Astrocyte (in vitro differentiated cells and primary cell): ENCODE results near the gene MAGI3. TPM values are rescaled to one million over a fixed set of nuclear protein-coding genes. Genes with fewer than 3 reads are reported as not detected.

ENCODE experiments used
- DNase-seq: peaks from one replicate; pipeline ENCODE4 v3.0.0-alpha.2; 2010; ENCODE audit warnings: low read depth
- FAIRE-seq: peaks from 2 replicates; lab custom pipeline; 2011; peaks lifted over from hg19 to GRCh38; lab: Jason Lieb, UNC
- H2AFZ ChIP-seq: 2 replicates; pipeline ENCODE4 v1.6.0; 2012; ENCODE audit warnings: low read depth, low read length, inconsistent platforms
- H3K27ac ChIP-seq: 2 replicates; pipeline ENCODE4 v1.5.1; 2011; ENCODE audit warnings: low read depth, low read length, inconsistent platforms
- H3K27me3 ChIP-seq: 2 replicates; pipeline ENCODE4 v1.6.0; 2011; ENCODE audit warnings: low read length, inconsistent platforms; ENCODE audit not compliant: insufficient read depth
- H3K36me3 ChIP-seq: 2 replicates; pipeline ENCODE4 v1.5.1; 2011; ENCODE audit warnings: low read length, inconsistent platforms; ENCODE audit not compliant: insufficient read depth
- H3K4me1 ChIP-seq: 2 replicates; pipeline ENCODE4 v1.5.1; 2011; ENCODE audit warnings: low read length, inconsistent platforms; ENCODE audit not compliant: insufficient read depth
- H3K4me2 ChIP-seq: 2 replicates; pipeline ENCODE4 v1.6.0; 2012; ENCODE audit warnings: low read length, inconsistent platforms
- H3K4me3 ChIP-seq: 2 replicates; pipeline ENCODE4 v1.5.1; 2011; ENCODE audit warnings: low read depth, mild to moderate bottlenecking, low read length, inconsistent platforms; ENCODE audit not compliant: insufficient read depth
- H3K79me2 ChIP-seq: 2 replicates; pipeline ENCODE4 v1.6.0; 2012; ENCODE audit warnings: mild to moderate bottlenecking, low read length, inconsistent platforms; ENCODE audit not compliant: insufficient read depth
- H3K9ac ChIP-seq: 2 replicates; pipeline ENCODE4 v1.6.0; 2012; ENCODE audit warnings: mild to moderate bottlenecking, low read length, inconsistent platforms
- H3K9me3 ChIP-seq: 2 replicates; pipeline ENCODE4 v1.5.1; 2012; ENCODE audit warnings: low read depth, mild to moderate bottlenecking, low read length, inconsistent platforms; ENCODE audit not compliant: insufficient read depth
- H4K20me1 ChIP-seq: 2 replicates; pipeline ENCODE4 v1.6.0; 2012; ENCODE audit warnings: low read length, inconsistent platforms; ENCODE audit not compliant: insufficient read depth
- H3K27ac Mint-ChIP-seq: one replicate; pipeline ENCODE4 v1.8.0; 2021; ENCODE audit warnings: mild to moderate bottlenecking, mixed read lengths; ENCODE audit not compliant: unreplicated experiment
- H3K27me3 Mint-ChIP-seq: one replicate; pipeline ENCODE4 v1.8.0; 2021; ENCODE audit warnings: low read depth, mixed read lengths; ENCODE audit not compliant: unreplicated experiment
- H3K36me3 Mint-ChIP-seq: one replicate; pipeline ENCODE4 v1.8.0; 2021; ENCODE audit warnings: low read depth, mixed read lengths; ENCODE audit not compliant: unreplicated experiment
- H3K4me1 Mint-ChIP-seq: one replicate; pipeline ENCODE4 v1.8.0; 2021; ENCODE audit warnings: low read depth, mixed read lengths; ENCODE audit not compliant: unreplicated experiment
- H3K4me3 Mint-ChIP-seq: one replicate; pipeline ENCODE4 v1.8.0; 2021; ENCODE audit warnings: mild to moderate bottlenecking, moderate library complexity, mixed read lengths; ENCODE audit not compliant: unreplicated experiment
- H3K9me3 Mint-ChIP-seq: one replicate; pipeline ENCODE4 v1.8.0; 2021; ENCODE audit warnings: mild to moderate bottlenecking, mixed read lengths; ENCODE audit not compliant: unreplicated experiment
- EZH2 ChIP-seq: IDR thresholded peaks from 2 replicates; pipeline ENCODE4 v1.6.1; 2012; ENCODE audit warnings: mild to moderate bottlenecking, low read length, inconsistent platforms; ENCODE audit not compliant: insufficient read depth
- total RNA-seq: library from RNA; stranded (reverse); gene quantifications from 2 replicates; pipeline ENCODE4 v1.2.1, GENCODE V29; 2021
- TF ChIP-seq, protein P1 (sequence below): IDR thresholded peaks from 2 replicates; pipeline ENCODE4 v1.5.1; 2011; ENCODE audit warnings: low read depth, mild to moderate bottlenecking, inconsistent platforms, low read length, moderate library complexity; ENCODE audit not compliant: insufficient read depth

The MAGI3 gene
- total RNA-seq, 1 donor from 2014 or later = 16.5 TPM

DNA sequence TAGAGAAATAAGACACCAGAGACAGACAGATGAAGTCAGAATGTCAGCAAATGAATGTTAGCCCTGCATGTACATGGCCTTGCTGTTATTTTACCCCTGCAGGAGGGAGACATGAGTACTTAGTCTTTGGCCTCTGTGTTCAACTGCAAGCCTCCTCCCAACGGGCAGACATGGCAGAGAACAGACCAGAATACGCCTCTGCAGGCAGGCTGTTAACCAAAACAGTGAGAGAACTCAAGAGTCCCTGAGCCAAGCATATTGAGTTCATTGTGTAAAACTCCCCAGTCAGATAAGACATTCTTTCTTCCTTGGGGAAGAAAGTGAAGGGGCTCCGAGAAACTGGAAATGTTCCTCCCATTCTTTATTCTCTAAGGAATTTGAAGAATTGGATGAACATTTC is 218.1 kb downstream of the MAGI3 start:
- H3K4me3 ChIP-seq = no peak overlapping the region
- DNase-seq (no peak), FAIRE-seq (no peak)
- H3K4me1 ChIP-seq = no peaks in the 10 kb centered on the region
- no peak overlapping the region for H3K27ac ChIP-seq
- H3K27ac Mint-ChIP-seq = no peak overlapping the region
- no peak overlapping the region for H3K9ac ChIP-seq
- H3K4me3 Mint-ChIP-seq = no peak overlapping the region
- no peaks in the 10 kb centered on the region for H3K27me3 ChIP-seq
- H3K9me3 Mint-ChIP-seq = no peaks in the 10 kb centered on the region
- H3K9me3 ChIP-seq = no peaks in the 10 kb centered on the region
- peaks cover 11% of the 10 kb centered on the region for H3K36me3 Mint-ChIP-seq
- H4K20me1 ChIP-seq = no peaks in the 10 kb centered on the region
- H3K79me2 ChIP-seq = no peaks in the 10 kb centered on the region
- TF ChIP-seq EZH2 = no peak
- TF ChIP-seq, protein P1, sequence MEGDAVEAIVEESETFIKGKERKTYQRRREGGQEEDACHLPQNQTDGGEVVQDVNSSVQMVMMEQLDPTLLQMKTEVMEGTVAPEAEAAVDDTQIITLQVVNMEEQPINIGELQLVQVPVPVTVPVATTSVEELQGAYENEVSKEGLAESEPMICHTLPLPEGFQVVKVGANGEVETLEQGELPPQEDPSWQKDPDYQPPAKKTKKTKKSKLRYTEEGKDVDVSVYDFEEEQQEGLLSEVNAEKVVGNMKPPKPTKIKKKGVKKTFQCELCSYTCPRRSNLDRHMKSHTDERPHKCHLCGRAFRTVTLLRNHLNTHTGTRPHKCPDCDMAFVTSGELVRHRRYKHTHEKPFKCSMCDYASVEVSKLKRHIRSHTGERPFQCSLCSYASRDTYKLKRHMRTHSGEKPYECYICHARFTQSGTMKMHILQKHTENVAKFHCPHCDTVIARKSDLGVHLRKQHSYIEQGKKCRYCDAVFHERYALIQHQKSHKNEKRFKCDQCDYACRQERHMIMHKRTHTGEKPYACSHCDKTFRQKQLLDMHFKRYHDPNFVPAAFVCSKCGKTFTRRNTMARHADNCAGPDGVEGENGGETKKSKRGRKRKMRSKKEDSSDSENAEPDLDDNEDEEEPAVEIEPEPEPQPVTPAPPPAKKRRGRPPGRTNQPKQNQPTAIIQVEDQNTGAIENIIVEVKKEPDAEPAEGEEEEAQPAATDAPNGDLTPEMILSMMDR = no peak
- H3K27me3 Mint-ChIP-seq = no peaks in the 10 kb centered on the region
- H3K4me2 ChIP-seq = no peak overlapping the region
- H3K36me3 ChIP-seq = no peaks in the 10 kb centered on the region
- peaks cover 11% of the 10 kb centered on the region for H3K4me1 Mint-ChIP-seq
- H2AFZ ChIP-seq = no peak overlapping the region

DNA sequence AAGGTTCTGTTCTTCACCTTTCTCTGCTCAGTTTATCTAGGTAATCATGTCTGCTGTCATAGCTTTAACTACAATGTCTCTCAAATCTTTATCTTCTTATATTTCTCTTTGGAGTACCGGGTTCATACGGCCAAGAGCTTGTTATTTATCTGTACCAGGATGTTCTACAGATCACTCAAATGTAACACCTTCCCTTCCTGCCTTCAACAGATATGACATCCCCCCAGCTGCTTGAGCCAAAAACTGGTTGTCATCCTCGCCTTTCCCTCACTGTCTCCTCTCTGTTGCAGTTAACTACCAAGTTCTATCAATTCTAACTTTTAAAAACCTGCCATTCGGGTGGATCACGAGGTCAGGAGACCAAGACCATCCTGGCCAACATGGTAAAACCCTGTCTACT is 220.1 kb downstream of the MAGI3 start:
- no peaks in the 10 kb centered on the region for H3K27me3 Mint-ChIP-seq
- H3K36me3 Mint-ChIP-seq = peaks cover 4% of the 10 kb centered on the region
- no peak for DNase-seq
- Histone ChIP-seq H2AFZ (no peak overlapping the region), H3K79me2 (no peaks in the 10 kb centered on the region), H3K4me1 (no peaks in the 10 kb centered on the region), H3K9ac (no peak overlapping the region), H4K20me1 (no peaks in the 10 kb centered on the region), H3K9me3 (no peaks in the 10 kb centered on the region), H3K4me2 (no peak overlapping the region), H3K27ac (no peak overlapping the region), H3K36me3 (no peaks in the 10 kb centered on the region), H3K4me3 (no peak overlapping the region), H3K27me3 (no peaks in the 10 kb centered on the region)
- H3K9me3 Mint-ChIP-seq = no peaks in the 10 kb centered on the region
- FAIRE-seq = no peak
- TF ChIP-seq, protein P1 = no peak
- no peak for TF ChIP-seq EZH2
- H3K27ac Mint-ChIP-seq = no peak overlapping the region
- no peak overlapping the region for H3K4me3 Mint-ChIP-seq
- peaks cover 25% of the 10 kb centered on the region for H3K4me1 Mint-ChIP-seq

DNA sequence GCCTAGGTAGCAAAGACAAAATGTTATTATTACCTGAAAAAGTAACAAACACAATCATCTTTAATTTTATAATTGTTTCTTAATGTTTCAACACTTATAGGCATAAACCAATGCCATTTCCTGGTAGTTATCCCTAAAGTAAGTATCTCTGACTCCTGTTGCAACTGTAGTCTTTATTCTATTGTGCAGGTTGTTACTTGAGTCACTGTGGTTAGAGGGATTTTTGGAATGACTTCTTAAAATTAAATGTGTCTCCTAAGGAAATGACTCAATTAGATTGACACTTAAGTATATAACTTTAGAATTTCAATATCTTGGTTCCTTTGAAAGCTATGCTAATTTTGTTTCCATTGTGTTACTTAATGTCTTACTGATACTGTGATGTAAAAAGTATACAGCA is 225.1 kb downstream of the MAGI3 start:
- H3K4me2 ChIP-seq = peak overlapping the region; percentile 22
- Mint-ChIP-seq H3K4me1 (peaks cover 31% of the 10 kb centered on the region), H3K27ac (no peak overlapping the region), H3K9me3 (no peaks in the 10 kb centered on the region), H3K36me3 (peaks cover 6% of the 10 kb centered on the region), H3K27me3 (no peaks in the 10 kb centered on the region), H3K4me3 (no peak overlapping the region)
- H3K79me2 ChIP-seq = no peaks in the 10 kb centered on the region
- H3K9ac ChIP-seq = no peak overlapping the region
- no peak overlapping the region for H3K27ac ChIP-seq
- no peak overlapping the region for H2AFZ ChIP-seq
- no peaks in the 10 kb centered on the region for H3K9me3 ChIP-seq
- H3K27me3 ChIP-seq = no peaks in the 10 kb centered on the region
- FAIRE-seq (no peak), DNase-seq (peak; percentile 77)
- no peak overlapping the region for H3K4me3 ChIP-seq
- H3K36me3 ChIP-seq = no peaks in the 10 kb centered on the region
- peaks cover 5% of the 10 kb centered on the region for H3K4me1 ChIP-seq
- TF ChIP-seq EZH2 = no peak
- TF ChIP-seq, protein P1 = no peak
- no peaks in the 10 kb centered on the region for H4K20me1 ChIP-seq
